ENCODE results near the gene SAP30BP.

- no peak for TF ChIP-seq CTCF (IDR thresholded peaks at IDR 0.05)
- no peak for TF ChIP-seq POLR2A (IDR thresholded peaks at IDR 0.05)
Measured at GRCh38 chr17:75731086-75731715, 64.1 kb downstream of the SAP30BP start.
